ENCODE data around the gene CCL11. TPM values are rescaled to one million over a fixed set of nuclear protein-coding genes. Genes with fewer than 3 reads are reported as not detected.

Gene CCL11
- total RNA-seq, 4 donors from 2014 or later: 2.3 to 23.1 TPM; not detected in 2

DNA sequence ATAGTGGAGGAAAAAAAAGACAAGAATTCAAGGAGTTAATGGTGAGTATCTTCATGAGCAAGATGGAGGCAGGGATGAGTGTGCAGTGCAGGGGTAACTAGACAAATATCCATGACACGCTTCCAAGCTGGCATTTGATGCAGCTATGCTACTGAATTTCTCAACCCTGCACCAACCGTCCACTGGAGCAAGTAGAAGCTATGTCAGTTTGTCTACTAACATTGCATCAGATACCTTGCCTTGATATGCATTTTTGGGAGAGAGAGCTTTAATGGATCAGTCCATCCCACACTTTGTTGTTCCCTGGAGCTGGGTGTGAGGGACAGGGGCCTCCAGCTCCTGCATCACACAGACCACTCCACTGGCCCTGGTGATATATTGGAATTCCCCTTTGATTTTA, 16.4 kb downstream of the CCL11 start:
- no peak overlapping the region for H3K27ac ChIP-seq
- H3K4me3 ChIP-seq: no peak overlapping the region
- H3K4me1 ChIP-seq: peaks cover 0 to 7% (median 0%) of the 10 kb centered on the region in 4 donors
- no peak for DNase-seq
- no peaks in the 10 kb centered on the region for H3K36me3 ChIP-seq
- no peaks in the 10 kb centered on the region for H3K27me3 ChIP-seq
- H3K9me3 ChIP-seq: no peaks in the 10 kb centered on the region
- no peak for TF ChIP-seq POLR2A (IDR thresholded peaks at IDR 0.05)
- TF ChIP-seq, protein P1, sequence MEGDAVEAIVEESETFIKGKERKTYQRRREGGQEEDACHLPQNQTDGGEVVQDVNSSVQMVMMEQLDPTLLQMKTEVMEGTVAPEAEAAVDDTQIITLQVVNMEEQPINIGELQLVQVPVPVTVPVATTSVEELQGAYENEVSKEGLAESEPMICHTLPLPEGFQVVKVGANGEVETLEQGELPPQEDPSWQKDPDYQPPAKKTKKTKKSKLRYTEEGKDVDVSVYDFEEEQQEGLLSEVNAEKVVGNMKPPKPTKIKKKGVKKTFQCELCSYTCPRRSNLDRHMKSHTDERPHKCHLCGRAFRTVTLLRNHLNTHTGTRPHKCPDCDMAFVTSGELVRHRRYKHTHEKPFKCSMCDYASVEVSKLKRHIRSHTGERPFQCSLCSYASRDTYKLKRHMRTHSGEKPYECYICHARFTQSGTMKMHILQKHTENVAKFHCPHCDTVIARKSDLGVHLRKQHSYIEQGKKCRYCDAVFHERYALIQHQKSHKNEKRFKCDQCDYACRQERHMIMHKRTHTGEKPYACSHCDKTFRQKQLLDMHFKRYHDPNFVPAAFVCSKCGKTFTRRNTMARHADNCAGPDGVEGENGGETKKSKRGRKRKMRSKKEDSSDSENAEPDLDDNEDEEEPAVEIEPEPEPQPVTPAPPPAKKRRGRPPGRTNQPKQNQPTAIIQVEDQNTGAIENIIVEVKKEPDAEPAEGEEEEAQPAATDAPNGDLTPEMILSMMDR (IDR thresholded peaks at IDR 0.05): no peak

DNA sequence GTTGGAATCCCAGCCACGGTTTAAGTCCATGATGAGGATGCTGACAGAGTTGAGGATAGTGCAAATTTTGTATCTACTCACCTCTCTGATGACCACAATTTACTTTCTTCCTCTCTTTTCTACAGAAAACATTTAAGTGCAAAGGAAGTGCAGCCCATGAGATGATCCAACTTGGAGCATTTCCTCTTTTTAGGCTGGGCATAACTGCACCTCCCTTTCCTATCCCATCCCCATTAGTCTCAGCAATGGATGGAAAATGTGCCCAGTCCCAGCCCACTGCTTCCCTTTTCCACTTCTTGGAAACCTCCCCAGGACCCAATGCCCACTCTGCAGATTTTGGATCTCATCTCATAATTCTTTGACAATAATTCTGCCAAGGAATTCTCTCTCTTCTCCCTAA, 17.1 kb downstream of the CCL11 start:
- Histone ChIP-seq H3K4me3 (no peak overlapping the region), H3K27me3 (no peaks in the 10 kb centered on the region), H3K27ac (no peak overlapping the region), H3K4me1 (peaks cover 0 to 7% (median 0%) of the 10 kb centered on the region in 4 donors), H3K9me3 (no peaks in the 10 kb centered on the region), H3K36me3 (no peaks in the 10 kb centered on the region)
- DNase-seq: no peak
- TF ChIP-seq, protein P1 (IDR thresholded peaks at IDR 0.05): no peak
- no peak for TF ChIP-seq POLR2A (IDR thresholded peaks at IDR 0.05)

DNA sequence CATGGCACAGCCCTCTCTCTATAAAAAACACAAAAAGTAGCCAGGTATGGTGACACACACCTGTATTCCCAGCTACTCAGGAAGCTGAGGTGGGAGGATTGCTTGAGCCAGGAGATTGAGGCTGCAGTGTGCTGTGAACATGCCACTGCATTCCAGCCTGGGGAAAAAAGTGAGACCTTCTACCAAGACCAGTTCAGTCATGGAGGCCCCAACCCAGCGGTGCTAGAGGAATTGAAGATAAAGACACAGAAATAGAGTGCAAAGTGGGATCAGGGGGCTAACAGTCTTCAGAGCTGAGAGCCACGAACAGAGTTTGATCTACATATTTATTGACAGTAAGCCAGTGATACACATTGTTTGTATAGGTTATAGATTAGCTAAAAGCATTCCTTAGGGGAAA, 18.1 kb downstream of the CCL11 start:
- Histone ChIP-seq H3K36me3 (no peaks in the 10 kb centered on the region), H3K9me3 (no peaks in the 10 kb centered on the region), H3K4me1 (peaks cover 0 to 7% (median 0%) of the 10 kb centered on the region in 4 donors), H3K4me3 (no peak overlapping the region), H3K27me3 (no peaks in the 10 kb centered on the region), H3K27ac (no peak overlapping the region)
- no peak for DNase-seq
- TF ChIP-seq, protein P1 (IDR thresholded peaks at IDR 0.05): no peak
- TF ChIP-seq POLR2A (IDR thresholded peaks at IDR 0.05): no peak

DNA sequence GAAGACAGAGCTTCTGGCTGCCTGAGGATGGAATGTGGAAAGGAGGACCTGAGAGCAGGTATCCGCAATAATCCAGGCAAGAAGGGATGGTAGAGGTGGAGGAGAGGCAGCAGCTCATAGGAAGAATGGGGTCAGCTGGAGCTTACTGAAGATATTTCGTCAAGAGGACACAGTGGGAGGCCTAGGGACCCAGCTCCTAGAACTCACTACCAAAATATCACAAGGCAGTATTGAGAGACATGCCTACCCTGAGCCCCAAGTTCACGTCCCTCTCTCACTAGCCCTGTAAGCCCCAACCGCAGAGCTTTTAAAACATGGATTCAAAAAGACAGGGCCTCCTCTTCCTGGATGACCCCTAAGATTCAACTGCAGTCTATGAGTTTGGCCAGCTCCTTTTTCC, 19.5 kb downstream of the CCL11 start:
- no peak for DNase-seq
- H3K36me3 ChIP-seq: no peaks in the 10 kb centered on the region
- H3K27ac ChIP-seq: no peak overlapping the region
- TF ChIP-seq POLR2A (IDR thresholded peaks at IDR 0.05): no peak
- TF ChIP-seq, protein P1 (IDR thresholded peaks at IDR 0.05): no peak
- no peak overlapping the region for H3K4me3 ChIP-seq
- peaks cover 0 to 1% (median 0%) of the 10 kb centered on the region in 4 donors for H3K4me1 ChIP-seq
- H3K27me3 ChIP-seq: no peaks in the 10 kb centered on the region
- H3K9me3 ChIP-seq: no peaks in the 10 kb centered on the region

GRCh38 chr17:34305606-34306005, 20.1 kb downstream of the CCL11 start:
- H3K27me3 ChIP-seq: no peaks in the 10 kb centered on the region
- no peaks in the 10 kb centered on the region for H3K9me3 ChIP-seq
- no peak for DNase-seq
- no peak overlapping the region for H3K4me3 ChIP-seq
- no peaks in the 10 kb centered on the region for H3K36me3 ChIP-seq
- H3K27ac ChIP-seq: no peak overlapping the region
- TF ChIP-seq, protein P1 (IDR thresholded peaks at IDR 0.05): no peak
- TF ChIP-seq POLR2A (IDR thresholded peaks at IDR 0.05): no peak
- H3K4me1 ChIP-seq: no peaks in the 10 kb centered on the region

GRCh38 chr17:34306466-34306865, 20.9 kb downstream of the CCL11 start:
- TF ChIP-seq, protein P1 (IDR thresholded peaks at IDR 0.05): peak in 2 of 6 experiments; percentile 16 to 31
- TF ChIP-seq POLR2A (IDR thresholded peaks at IDR 0.05): no peak
- H3K27me3 ChIP-seq: no peaks in the 10 kb centered on the region
- H3K27ac ChIP-seq: no peak overlapping the region
- no peaks in the 10 kb centered on the region for H3K4me1 ChIP-seq
- DNase-seq: no peak
- no peaks in the 10 kb centered on the region for H3K9me3 ChIP-seq
- no peaks in the 10 kb centered on the region for H3K36me3 ChIP-seq
- no peak overlapping the region for H3K4me3 ChIP-seq

Measured in Peyer's patch (tissue), 4 donors.